ENCODE results near the gene HOXB8. TPM values are rescaled to one million over a fixed set of nuclear protein-coding genes. Genes with fewer than 3 reads are reported as not detected.

The HOXB8 gene
- total RNA-seq, 1 donor from 2014 or later, result 0.21 TPM

GRCh38 chr17:48596735-48597527 is 18.2 kb downstream of the HOXB8 start:
- intact Hi-C loops (cut with DNase I), result no loop called here

GRCh38 chr17:48596000-48596734 is 18.9 kb downstream of the HOXB8 start:
- TF ChIP-seq CTCF (IDR thresholded peaks at IDR 0.05), result no peak
- no peaks in the 10 kb centered on the region for H3K9me3 ChIP-seq
- DNase-seq (no peak), ATAC-seq (no peak)
- H3K27ac ChIP-seq, result peak overlapping the region; percentile 74
- peaks cover 94% of the 10 kb centered on the region for H3K27me3 ChIP-seq (ENCODE audit: low read depth)
- H3K36me3 ChIP-seq, result peaks cover 5% of the 10 kb centered on the region
- H3K4me1 ChIP-seq, result peaks cover 38% of the 10 kb centered on the region
- intact Hi-C loops (cut with DNase I), result no loop called here
- H3K4me3 ChIP-seq, result peak overlapping the region; percentile 63

More at GRCh38 chr17:48596735-48597527, 18.2 kb downstream of the HOXB8 start:
- Histone ChIP-seq H3K27me3 (ENCODE audit: low read depth) (peaks cover 94% of the 10 kb centered on the region), H3K4me3 (peak overlapping the region; percentile 63), H3K9me3 (no peaks in the 10 kb centered on the region), H3K36me3 (peaks cover 5% of the 10 kb centered on the region), H3K4me1 (peaks cover 37% of the 10 kb centered on the region), H3K27ac (peak overlapping the region; percentile 74)
- ATAC-seq (peak; percentile 18 to 30), DNase-seq (no peak)
- no peak for TF ChIP-seq CTCF (IDR thresholded peaks at IDR 0.05)

DNA sequence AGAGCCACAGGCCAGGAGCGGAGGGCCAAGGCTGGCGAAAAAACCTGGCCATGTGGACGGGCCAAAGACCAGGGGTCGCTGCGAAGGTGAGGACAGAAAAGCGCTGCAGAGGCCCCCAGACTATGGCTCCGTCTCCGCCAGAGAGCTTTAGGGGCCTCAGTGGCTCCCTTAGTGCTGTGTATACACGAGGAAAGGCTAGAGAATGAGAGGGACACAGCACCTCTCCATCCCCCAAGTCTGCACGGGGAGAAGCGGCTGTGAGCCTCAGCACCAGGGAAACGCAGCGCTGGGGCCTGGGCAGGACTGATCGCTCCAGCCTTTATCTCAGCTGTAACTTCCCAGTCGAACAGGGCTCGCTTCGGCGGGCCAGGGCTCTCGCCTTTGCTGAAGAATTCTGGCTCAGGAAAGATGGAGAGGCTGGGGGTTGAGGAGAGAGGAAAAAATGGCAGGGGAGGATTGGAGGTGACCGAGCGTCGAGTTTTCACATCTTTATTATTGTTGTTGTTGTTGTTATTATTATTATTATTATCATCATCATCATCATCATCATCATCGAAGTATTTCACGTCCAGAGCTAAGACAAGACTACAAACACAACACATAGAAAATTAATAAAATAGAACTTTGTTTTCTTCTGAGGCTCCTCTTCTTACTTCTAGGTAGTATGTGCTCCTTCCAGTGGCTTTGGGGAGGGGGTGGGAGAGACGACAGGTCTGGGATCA is 19.7 kb downstream of the HOXB8 start:
- H3K4me1 ChIP-seq, result peaks cover 38% of the 10 kb centered on the region
- TF ChIP-seq CTCF (IDR thresholded peaks at IDR 0.05), result no peak
- no peak overlapping the region for H3K4me3 ChIP-seq
- no peaks in the 10 kb centered on the region for H3K9me3 ChIP-seq
- H3K36me3 ChIP-seq, result peaks cover 5% of the 10 kb centered on the region
- DNase-seq, result no peak
- peaks cover 96% of the 10 kb centered on the region for H3K27me3 ChIP-seq (ENCODE audit: low read depth)
- intact Hi-C loops (cut with DNase I), result no loop called here
- peak overlapping the region; percentile 39 for H3K27ac ChIP-seq
- no peak for ATAC-seq

DNA sequence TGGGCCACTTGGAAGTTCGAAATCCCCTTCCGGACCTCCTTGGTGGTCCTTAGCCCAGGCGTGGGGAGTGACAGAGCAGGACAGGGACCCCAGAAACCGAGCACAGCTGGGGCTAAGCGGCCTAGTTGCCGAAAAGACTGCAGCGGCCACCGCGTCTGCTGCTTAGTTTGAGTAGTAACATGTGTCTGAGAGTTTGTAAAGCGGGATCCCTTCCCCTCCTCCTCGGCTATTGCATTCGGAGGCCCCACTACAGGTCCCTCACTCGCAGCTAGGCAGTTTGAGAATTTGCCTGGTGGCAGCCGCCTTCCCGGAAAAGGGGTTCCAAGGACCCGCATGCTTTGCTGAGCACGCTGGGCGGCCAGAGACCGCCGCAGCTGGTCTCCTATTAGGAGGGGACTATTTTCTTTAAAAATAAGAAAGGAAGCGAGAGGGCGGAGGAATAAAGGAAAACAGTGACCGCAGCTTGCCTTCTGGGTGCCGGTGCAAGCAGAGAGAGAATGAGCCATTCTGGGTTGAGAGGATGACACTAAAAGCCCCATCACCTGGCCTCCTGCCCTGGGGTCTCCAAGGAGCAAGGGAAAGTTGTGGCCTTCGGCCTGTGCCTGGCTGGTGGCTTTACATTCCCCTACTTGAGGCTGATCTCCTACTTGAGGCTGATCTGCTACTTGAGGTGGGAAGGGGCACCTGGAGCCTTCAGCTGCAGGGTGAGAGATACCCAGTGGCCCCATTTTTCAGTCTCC is 20.4 kb downstream of the HOXB8 start:
- peaks cover 91% of the 10 kb centered on the region for H3K27me3 ChIP-seq (ENCODE audit: low read depth)
- peak overlapping the region; percentile 39 for H3K27ac ChIP-seq
- DNase-seq, result no peak

More for the DNA sequence above, 20.4 kb downstream of the HOXB8 start:
- Histone ChIP-seq H3K4me1 (peaks cover 38% of the 10 kb centered on the region), H3K4me3 (peak overlapping the region; percentile 63), H3K36me3 (peaks cover 5% of the 10 kb centered on the region), H3K9me3 (no peaks in the 10 kb centered on the region)
- no peak for ATAC-seq
- TF ChIP-seq CTCF (IDR thresholded peaks at IDR 0.05), result no peak
- intact Hi-C loops (cut with DNase I), result no loop called here
